HL-60 (cell line): ENCODE data around the gene ADGRL2.

Source experiments
- DNase-seq, 2 experiments: peaks; one replicate each; pipeline ENCODE4 v3.0.0-alpha.2; 2010 to 2020; ENCODE audit warnings: low read depth in 1 of 2, low spot score in 1 of 2
- H3K27ac ChIP-seq: fragments of 250-450 bp; sonication (Bioruptor Pico); replicated peaks from 2 replicates; pipeline ENCODE4 v1.5.1; 2020; ENCODE audit warnings: mild to moderate bottlenecking, moderate library complexity
- H3K27me3 ChIP-seq: fragments of 250-450 bp; sonication (Bioruptor Pico); 2 replicates; pipeline ENCODE4 v1.5.1; 2021; ENCODE audit warnings: mild to moderate bottlenecking, moderate library complexity; ENCODE audit not compliant: insufficient read depth, poor library complexity, severe bottlenecking
- H3K4me3 ChIP-seq: replicated peaks from 2 replicates; pipeline ENCODE4 v1.5.1; 2011; ENCODE audit warnings: mild to moderate bottlenecking, control low read depth, low read length; ENCODE audit not compliant: insufficient read depth
- GABPA ChIP-seq: IDR thresholded peaks from 2 replicates; pipeline ENCODE4 v1.6.1; 2012; ENCODE audit warnings: low read depth
- POLR2AphosphoS5 ChIP-seq: IDR thresholded peaks from 2 replicates; pipeline ENCODE4 v1.6.1; 2012; ENCODE audit warnings: low read depth
- SPI1 ChIP-seq: IDR thresholded peaks from 2 replicates; pipeline ENCODE4 v1.6.1; 2012; ENCODE audit warnings: low read depth, mild to moderate bottlenecking, borderline replicate concordance
- TF ChIP-seq, protein P1 (sequence below): IDR thresholded peaks from one replicate; pipeline ENCODE4 v1.5.1; 2011; ENCODE audit warnings: low read length, control low read depth, inconsistent platforms; ENCODE audit not compliant: insufficient read depth
- TF ChIP-seq, protein P2 (sequence below): IDR thresholded peaks from 2 replicates; pipeline ENCODE4 v1.6.1; 2012; ENCODE audit warnings: low read depth; ENCODE audit not compliant: insufficient replicate concordance

Gene ADGRL2

DNA sequence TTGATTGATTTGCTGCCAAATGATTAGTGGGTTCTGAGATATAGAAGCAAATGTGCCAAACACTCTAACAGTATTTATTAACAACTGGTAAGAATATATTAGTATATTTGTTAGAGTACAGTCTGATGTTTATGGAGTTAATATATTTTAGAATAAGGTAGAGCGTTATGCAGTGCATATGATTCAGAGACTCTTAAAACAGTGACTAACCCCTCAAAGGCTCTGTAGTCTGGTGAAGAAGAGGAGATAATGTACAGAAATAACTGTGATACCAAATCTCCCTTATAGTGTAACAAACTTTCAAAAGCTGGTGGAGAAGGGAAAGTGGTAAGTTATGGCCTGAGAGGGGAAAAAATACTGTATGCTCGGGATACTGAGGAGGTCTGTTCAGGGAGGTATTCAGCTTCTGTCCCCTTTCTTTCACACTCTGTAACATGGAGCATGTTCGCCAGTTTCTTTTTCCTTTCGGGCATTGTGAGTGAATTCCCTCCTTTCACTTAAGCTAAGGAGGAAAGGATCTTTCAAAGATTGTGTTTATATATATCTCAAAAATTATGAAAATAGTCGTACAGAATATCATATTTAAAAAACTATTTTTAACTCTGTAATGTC, 121.2 kb downstream of the ADGRL2 start:
- H3K4me3 ChIP-seq = no peak overlapping the region
- no peak for DNase-seq
- TF ChIP-seq POLR2AphosphoS5 = no peak
- no peaks in the 10 kb centered on the region for H3K27me3 ChIP-seq
- H3K27ac ChIP-seq = no peak overlapping the region

DNA sequence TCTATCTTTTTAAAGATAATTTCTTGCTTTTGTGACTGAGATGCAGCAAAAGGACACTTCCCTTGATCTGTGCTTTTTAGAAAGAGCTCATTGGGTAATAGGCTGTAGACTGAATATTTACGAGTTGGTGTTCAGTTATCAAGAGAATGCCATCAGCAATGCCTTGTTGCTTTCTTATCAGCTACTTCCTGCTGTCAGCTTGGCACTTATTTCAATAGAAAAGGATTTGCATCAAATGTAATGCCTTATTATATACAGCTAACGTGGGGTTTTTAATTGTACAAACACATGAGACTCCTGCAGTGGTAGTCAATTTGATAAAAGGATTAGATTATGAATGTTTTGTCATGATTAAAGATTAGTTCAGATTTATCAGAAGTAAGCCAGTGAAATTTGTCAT, 122.2 kb downstream of the ADGRL2 start:
- no peak for TF ChIP-seq SPI1
- no peak for TF ChIP-seq GABPA
- TF ChIP-seq, protein P1, sequence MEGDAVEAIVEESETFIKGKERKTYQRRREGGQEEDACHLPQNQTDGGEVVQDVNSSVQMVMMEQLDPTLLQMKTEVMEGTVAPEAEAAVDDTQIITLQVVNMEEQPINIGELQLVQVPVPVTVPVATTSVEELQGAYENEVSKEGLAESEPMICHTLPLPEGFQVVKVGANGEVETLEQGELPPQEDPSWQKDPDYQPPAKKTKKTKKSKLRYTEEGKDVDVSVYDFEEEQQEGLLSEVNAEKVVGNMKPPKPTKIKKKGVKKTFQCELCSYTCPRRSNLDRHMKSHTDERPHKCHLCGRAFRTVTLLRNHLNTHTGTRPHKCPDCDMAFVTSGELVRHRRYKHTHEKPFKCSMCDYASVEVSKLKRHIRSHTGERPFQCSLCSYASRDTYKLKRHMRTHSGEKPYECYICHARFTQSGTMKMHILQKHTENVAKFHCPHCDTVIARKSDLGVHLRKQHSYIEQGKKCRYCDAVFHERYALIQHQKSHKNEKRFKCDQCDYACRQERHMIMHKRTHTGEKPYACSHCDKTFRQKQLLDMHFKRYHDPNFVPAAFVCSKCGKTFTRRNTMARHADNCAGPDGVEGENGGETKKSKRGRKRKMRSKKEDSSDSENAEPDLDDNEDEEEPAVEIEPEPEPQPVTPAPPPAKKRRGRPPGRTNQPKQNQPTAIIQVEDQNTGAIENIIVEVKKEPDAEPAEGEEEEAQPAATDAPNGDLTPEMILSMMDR = no peak
- no peak for TF ChIP-seq POLR2AphosphoS5
- TF ChIP-seq, protein P2, sequence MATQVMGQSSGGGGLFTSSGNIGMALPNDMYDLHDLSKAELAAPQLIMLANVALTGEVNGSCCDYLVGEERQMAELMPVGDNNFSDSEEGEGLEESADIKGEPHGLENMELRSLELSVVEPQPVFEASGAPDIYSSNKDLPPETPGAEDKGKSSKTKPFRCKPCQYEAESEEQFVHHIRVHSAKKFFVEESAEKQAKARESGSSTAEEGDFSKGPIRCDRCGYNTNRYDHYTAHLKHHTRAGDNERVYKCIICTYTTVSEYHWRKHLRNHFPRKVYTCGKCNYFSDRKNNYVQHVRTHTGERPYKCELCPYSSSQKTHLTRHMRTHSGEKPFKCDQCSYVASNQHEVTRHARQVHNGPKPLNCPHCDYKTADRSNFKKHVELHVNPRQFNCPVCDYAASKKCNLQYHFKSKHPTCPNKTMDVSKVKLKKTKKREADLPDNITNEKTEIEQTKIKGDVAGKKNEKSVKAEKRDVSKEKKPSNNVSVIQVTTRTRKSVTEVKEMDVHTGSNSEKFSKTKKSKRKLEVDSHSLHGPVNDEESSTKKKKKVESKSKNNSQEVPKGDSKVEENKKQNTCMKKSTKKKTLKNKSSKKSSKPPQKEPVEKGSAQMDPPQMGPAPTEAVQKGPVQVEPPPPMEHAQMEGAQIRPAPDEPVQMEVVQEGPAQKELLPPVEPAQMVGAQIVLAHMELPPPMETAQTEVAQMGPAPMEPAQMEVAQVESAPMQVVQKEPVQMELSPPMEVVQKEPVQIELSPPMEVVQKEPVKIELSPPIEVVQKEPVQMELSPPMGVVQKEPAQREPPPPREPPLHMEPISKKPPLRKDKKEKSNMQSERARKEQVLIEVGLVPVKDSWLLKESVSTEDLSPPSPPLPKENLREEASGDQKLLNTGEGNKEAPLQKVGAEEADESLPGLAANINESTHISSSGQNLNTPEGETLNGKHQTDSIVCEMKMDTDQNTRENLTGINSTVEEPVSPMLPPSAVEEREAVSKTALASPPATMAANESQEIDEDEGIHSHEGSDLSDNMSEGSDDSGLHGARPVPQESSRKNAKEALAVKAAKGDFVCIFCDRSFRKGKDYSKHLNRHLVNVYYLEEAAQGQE = no peak
- H3K27ac ChIP-seq = no peak overlapping the region
- H3K27me3 ChIP-seq = no peaks in the 10 kb centered on the region

DNA sequence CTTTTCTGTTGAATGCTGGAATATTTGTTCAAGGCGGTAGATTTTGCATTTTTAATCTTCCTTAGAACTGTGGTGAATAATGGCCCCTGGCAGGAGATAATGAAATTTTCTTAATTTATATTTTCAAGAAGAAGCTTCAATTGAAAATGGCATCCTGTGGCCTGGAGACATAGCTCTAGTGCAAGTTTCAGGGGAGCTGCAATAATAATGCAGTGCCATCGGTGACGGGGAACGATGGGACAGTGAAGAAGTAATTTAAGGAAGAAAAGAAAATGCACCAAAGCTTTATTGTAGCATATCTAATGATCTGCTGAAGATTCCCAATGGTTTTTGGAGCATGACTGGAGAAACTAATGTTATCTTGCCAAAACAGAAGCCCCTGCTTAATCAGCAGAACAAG, 128.4 kb downstream of the ADGRL2 start:
- Histone ChIP-seq H3K27ac (no peak overlapping the region), H3K4me3 (no peak overlapping the region), H3K27me3 (no peaks in the 10 kb centered on the region)
- TF ChIP-seq, protein P1 = no peak
- TF ChIP-seq, protein P2 = no peak
- TF ChIP-seq SPI1 (no peak), POLR2AphosphoS5 (no peak), GABPA (no peak)
- DNase-seq = no peak

More for the DNA sequence above, 122.2 kb downstream of the ADGRL2 start:
- no peak overlapping the region for H3K4me3 ChIP-seq
- no peak for DNase-seq

DNA sequence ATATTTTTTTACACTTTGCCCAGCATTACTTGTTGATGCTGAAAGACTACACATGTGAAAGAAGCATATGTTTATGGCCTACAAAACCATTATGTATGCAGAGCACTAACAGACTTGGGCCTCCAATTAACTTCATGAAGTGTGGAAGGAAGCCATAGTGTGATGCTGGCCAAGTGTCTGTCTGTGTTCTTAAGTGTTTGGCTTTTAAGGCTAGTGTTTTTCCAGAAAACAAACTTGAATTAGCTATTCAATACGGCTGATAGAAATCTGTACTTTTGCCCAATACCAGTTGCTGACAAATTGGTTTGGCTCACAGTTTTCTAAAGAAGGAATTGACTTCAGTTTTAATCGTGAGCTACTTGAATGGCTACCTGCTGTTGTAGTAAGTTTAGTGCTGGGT, 136.1 kb downstream of the ADGRL2 start:
- Histone ChIP-seq H3K27me3 (no peaks in the 10 kb centered on the region), H3K4me3 (no peak overlapping the region), H3K27ac (no peak overlapping the region)
- TF ChIP-seq POLR2AphosphoS5 (no peak), SPI1 (no peak), GABPA (no peak)
- TF ChIP-seq, protein P1 = no peak
- TF ChIP-seq, protein P2 = no peak
- no peak for DNase-seq
